GM19239 (cell line): ENCODE results near the gene DENND10.

Experiments
- DNase-seq: peaks from one replicate; pipeline ENCODE4 v3.0.0; 2011; ENCODE audit warnings: low spot score; ENCODE audit not compliant: insufficient read length
- FAIRE-seq: peaks from 2 replicates; lab custom pipeline; 2011; peaks lifted over from hg19 to GRCh38; lab: Jason Lieb, UNC

DENND10 gene

GRCh38 chr10:119103903-119104653, at the start of gene DENND10:
DENND10 (plus strand) TSS chr10:119104113; CDS start chr10:119104143, 30 bp downstream.
- peak; percentile 91 for DNase-seq
- FAIRE-seq, result peak; percentile 56

- DNase-seq (no peak), FAIRE-seq (no peak)
These were observed 48.4 kb upstream of the DENND10 start for GRCh38 chr10:119055472-119055871.

- FAIRE-seq, result no peak
- DNase-seq, result no peak
These were observed 45.9 kb upstream of the DENND10 start for GRCh38 chr10:119058010-119058409.

- FAIRE-seq (no peak), DNase-seq (no peak)
These were observed 44.4 kb upstream of the DENND10 start for GRCh38 chr10:119059557-119059956.

DNA sequence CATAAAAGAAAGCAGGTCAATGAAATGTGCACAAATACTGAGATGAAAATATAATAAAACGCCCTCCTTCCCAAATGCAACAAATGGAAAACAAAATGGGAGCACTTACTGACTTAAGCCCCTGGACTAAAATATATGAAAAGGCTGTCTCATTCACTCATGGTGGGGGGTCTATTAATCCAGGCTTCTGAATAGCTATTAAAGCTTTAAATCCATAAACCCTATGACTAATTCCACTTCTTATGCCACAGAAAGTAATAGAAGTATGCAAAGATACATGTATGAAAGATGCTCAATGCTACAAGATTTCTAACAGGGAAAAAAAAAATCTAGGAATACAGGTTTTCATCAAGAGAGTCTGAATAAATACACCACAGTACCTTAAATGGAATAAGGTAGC, 43.8 kb upstream of the DENND10 start:
- DNase-seq, result no peak
- FAIRE-seq, result no peak

GRCh38 chr10:119061352-119061751, 42.6 kb upstream of the DENND10 start:
- DNase-seq (no peak), FAIRE-seq (peak; percentile 8)

GRCh38 chr10:119061926-119062325, 42.0 kb upstream of the DENND10 start:
- FAIRE-seq (no peak), DNase-seq (no peak)

GRCh38 chr10:119070395-119071165, 33.3 kb upstream of the DENND10 start:
- FAIRE-seq (no peak), DNase-seq (no peak)

DNA sequence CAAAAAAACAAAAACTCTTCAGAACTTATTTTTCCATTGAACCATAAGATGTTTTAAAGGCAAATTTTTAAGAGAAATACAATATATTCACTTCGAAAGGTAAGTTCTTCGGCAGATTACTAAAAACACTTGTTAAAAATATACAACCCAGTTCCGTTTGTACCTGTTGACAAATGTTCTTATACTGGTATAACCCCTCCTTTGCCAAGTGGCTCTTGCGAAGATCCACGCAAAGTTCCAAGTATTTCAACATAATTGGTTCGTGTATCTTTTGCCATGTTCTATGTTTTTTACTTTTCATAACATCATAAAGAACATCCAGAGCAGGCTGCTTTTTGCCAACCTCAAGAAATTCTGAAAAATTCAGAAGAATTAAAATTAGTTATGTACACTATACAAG, 30.3 kb upstream of the DENND10 start:
- DNase-seq (no peak), FAIRE-seq (no peak)

DNA sequence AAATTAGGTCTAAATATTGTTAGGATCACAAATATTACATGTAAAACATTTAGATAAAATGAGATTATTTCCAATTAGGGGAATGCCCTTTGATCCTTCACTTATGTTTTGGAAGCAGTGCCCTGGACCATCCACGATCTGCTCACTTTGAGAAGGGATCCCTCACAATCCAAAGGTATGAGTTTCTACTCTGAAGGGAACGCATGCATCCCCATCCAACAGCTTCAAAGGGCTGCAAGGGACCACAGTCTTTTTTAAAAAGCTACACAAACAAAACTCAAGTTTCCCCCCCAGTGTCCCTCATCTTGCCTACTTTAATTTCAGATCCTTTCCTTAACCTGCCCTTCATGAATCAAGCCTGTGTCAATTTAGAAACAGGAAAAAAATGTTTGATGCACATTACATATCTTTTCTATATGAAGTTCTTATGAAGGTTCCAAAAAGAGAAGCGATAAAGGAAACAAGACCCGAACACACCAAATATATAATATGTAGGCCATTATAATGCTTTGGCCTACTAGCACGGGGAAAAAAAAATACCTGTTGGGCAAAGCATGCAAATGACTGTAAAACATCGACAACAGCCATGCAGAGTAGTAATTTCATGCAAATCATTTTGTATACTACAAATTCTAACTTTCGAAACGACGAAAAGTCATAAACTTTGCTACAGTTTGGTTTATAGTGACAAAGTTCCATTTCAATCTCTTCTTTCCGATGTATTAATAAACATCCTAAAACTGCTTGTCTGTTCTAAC, 25.3 kb upstream of the DENND10 start:
- no peak for DNase-seq
- FAIRE-seq, result peak; percentile 53

DNA sequence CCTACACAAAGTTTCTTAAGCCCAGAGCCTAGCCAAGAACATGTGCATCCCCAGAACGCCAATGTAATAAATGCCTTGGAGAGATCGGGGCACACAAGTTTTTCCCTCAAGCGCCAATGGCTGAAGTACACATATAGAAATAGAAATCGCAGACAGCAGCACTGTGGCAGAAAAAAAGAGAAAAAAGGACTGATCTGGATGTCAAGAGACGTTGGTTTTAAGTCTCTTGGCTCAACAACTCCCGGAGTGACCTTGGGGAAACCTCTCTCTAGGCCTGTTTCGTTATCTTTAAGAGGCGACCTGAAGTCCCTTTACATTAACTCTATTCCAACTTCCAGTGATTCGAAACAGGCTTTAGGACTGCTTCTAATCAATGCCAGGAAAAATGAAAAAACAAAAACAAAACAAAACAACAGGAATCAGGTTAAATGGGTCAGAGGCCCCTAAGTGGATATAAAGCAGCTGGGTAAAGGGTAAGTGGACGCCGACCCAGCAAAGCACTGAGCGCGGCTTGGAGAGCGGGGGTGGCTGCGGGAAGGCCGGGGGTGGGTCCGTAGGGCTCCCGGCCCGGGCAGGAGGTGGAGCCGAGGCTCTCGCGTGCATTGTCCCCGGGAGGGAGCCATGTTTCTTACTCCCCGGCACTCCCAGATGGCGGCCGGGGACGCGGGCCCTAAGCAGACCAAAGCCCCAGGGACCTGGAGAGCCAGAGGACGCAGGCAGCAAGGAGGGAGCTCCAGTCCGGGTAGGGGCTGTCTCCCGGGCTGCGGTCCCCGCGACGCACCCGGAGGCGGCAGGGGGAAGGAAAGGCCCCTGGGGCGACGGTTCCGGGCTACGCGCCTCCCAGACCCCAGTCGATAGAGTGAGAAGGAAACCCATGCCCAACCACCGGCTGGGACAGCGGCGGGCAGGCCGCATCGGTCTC, 24.1 kb upstream of the DENND10 start:
- FAIRE-seq (peak; percentile 89), DNase-seq (peak; percentile 48)

GRCh38 chr10:119080521-119081259, 23.2 kb upstream of the DENND10 start, which contains the start of gene EIF3A:
EIF3A (minus strand) TSS chr10:119080817; CDS start chr10:119080676, 141 bp downstream.
- FAIRE-seq (peak; percentile 86), DNase-seq (peak; percentile 86)

- FAIRE-seq, result no peak
These were observed 19.0 kb upstream of the DENND10 start for GRCh38 chr10:119084896-119085295.

GRCh38 chr10:119087271-119087882, 16.5 kb upstream of the DENND10 start:
- DNase-seq (no peak), FAIRE-seq (no peak)

More at GRCh38 chr10:119084896-119085295, 19.0 kb upstream of the DENND10 start:
- DNase-seq, result no peak

DNA sequence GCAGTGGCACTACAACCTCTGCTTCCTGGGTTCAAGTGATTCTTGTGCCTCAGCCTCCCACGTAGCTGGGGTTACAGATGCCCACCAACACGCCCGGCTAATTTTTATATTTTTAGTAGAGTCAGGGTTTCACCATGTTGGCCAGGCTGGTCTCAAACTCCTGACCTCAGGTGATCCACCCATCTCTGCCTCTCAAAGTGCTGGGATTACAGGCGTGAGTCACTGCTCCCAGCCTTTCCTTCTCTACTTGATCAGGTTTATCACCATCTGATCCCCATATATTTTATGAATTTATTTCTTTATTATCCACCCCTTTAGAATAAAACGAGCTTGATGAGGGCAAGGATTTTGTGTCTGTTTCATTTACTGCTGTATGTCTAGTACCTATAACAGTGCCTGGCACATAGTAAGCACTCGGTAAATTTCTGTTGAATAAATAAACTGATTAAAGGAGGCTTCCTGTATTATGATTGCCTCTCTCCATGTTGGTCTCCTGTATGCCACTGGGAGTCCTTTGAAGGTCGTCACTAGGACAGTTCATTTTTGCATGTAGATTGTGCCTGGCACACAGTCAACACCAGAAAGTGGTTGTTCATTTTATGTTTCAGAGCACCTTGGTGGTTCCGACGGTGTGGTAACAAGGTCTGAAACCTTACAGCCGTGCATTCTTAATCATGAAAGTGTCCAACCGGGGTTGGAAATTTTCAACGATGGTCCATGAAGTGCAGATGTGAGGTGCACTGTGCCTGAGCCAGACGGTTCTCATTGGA, 13.7 kb upstream of the DENND10 start:
- FAIRE-seq (no peak), DNase-seq (no peak)

DNA sequence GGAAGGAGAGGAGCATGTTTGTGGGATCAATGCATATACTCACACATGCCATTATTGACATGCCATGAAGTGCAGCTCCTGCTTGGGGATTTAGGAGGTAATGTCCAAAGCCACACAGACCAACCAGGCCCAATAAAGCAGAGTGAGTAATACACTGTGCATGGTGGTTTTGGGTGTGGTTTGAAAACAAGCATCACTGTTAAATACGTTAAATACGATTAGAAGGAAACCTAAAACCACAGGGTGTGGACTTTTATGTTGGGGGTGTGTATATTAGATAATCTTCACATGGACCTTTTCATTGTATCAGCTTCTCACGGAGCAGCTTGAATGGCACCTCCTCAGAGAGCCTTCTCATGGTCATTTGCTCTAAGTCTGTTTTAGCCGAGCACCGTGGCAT, 12.9 kb upstream of the DENND10 start:
- DNase-seq (no peak), FAIRE-seq (no peak)

- FAIRE-seq, result no peak
- DNase-seq, result no peak
These were observed 8.3 kb upstream of the DENND10 start for GRCh38 chr10:119095640-119096039.
